GM18517 (cell line): ENCODE results near the gene PTPRN2.
"Not testable (repeated sequence)": the region's sequence is repeated elsewhere in the genome, so short reads cannot be mapped to it uniquely, and the experiment has no call there.

Experiments
- ATAC-seq: cut with Tn5 transposase; IDR thresholded peaks from one replicate; pipeline ENCODE4 v1.9.1; 2021; ENCODE audit warnings: mild to moderate bottlenecking, moderate library complexity; ENCODE audit not compliant: unreplicated experiment

Gene PTPRN2

DNA sequence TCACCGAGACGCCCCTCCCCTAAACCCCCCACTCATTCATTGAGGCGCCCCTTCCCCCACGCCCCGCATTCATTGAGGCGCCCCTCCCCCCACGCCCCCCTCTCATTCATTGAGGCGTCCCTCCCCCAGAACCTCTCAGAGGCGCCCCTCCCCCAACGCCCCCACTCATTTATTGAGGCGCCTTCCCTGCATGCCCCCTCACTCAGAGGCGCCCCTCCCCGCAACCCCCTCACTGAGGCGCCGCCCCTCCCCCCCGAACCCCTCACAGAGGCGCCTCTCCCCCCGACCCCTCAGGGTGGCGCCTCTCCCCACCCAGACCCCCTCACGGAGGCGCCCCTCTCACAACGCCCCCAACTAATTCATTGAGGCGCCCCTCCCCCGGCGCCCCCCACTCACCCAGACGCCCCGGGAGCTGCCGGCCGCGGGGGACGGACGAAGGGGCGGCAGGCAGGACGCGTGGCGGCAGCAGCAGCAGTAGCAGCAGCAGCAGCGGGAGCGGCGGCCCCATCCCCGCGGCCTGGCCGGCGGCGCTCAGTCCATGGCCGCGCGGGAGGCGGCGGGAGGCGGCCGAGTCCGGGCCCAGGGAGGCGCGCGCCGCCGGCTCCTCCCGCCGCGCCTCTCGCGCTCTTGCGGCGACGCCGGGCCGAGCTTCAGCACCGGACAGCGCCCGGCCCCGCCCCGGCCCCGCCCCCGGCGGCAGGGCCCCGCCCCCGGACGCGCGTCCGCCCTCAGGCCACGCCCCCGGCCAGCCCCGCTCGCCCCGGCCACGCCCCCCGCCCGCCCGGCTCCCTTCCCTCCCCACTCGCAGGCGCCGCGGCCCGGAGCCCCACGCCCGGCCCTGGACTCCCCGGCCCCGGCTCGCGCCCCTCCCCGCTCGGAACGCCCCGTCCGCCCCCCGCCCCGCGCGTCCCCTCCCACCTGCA is at the start of gene PTPRN2:
Gene PTPRN2 (minus strand): TSS at position 662 of the 923 bp plus-strand sequence.
- no peak for ATAC-seq

DNA sequence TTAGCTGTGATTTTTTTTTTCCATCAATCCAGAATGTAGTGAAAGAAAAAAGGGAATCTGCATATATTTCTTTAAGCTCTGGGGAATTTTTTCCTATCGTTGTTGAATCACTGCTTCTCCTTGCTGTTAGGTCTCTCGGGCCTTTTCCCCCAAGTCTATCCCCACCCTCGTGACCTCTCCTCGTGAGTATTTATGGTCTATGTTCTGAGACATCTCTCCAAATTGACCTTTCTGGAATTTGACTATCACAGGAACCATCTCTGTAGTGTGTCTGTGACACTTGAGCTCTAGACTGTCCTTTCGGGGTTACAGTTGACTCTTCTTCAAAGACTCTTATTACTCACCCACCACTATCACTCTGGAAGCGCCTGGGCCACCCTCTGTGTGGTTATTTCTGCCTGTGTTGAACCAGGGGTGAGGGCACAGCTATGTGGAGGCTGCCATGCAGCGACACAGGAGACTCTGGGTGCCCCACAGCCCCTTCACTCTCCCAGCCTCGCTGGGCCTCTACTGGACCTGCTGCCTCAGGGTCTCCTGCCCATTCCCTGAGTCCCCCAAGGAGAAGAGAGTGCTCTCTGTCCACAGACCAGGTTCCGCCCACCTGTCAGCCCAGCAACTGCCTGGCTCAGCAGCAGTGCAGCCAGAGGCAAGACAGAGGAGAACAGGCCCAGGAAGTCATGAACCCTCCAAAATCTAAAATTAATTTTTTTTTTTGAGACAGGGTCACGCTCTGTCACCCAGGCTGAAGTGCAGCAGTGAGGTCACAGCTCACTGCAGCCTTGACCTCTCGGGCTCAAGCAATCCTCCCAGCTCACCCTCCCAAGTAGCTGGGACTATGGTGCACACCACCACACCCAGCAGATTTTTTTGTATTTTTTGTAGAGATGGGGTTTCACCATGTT is 45.7 kb upstream of the PTPRN2 start:
- peak; percentile 72 for ATAC-seq

DNA sequence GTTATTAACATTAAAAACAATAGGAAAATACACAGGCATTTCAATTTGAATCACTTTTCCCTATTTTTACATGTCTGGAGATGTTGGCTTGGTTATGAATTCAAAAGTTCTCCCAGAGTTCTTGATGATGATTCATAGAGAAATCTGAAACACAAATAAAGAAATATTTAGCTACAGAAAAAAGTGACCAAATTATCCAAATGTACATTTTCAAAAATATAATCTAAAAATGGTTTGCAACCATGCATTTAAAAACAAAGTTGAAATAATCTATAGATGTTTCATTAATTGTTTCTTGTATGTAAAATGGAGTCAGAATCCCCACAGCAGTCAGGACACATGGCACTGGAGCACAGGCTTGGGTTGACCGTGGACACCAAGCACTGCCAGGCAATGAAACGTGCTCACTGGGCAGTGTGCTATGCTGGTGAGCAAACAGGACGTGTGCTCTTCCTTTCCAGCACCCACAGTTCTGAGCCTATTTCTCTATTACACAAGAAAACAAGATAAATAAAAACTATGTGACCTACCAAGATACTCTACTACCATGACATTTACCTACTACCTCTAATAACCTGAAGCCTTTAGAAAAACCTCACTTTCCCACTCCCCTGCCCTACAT is 44.1 kb upstream of the PTPRN2 start:
- no peak for ATAC-seq

DNA sequence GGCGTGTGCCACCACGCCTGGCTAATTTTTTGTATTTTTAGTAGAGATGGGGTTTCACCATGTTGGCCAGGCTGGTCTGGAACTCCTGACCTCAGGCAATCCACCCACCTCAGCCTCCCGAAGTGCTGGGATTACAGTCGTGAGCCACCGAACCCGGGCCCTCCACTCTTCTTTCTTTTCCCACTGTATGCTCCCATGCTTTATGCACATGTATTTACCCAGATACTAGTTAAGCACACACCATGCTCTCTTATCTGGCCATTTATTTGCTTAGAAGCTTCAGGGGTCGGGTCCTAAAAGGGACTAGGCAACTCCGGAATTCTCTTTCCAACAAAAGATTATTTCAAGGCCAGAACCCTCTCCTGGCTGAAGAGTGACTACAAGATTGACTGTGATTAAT is 38.7 kb upstream of the PTPRN2 start:
- not testable (repeated sequence) for ATAC-seq

DNA sequence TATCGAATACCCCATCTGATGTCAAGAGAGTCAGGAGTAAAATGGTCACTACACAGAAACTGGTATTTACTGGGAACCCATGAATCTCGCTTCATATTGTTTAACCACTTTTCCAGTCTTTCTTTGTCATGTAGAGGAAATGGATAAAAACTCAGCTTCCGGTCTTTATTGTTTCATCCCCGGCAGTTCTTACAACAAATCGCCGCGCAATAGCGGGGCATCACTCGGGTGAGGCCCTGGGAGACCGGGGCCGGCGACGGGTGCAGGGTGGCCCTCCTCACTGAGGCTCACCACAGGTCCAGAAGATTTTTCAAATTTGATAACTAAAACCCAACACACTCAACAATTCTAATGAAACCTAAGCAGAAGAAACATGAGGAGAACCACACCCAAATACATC is 35.6 kb upstream of the PTPRN2 start:
- ATAC-seq = no peak

DNA sequence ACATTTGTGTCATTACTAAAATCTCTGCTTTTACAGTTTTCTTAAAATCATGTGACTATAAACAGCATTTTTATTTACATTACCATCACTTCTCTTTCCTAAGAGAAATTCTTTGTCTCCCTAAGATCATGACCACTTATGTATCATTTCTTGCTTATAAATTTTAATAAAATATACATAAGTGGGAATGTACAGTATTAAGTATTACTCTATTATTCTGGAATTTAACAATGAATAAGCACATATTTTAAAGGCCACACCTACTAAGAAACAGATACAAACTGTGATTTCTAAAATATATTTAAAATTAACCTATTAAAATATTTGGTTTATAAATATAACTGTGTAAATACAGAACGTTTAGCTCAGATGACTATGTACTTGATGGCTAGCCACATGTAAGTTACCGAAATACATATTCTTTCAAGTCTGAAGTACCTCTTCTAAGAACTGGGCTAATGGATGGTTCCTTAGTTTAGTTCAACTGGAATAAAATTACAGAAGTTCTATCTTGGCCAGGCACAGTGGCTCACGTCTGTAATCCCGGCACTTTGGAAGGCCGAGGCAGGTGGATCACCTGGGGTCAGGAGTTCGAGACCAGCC is 33.3 kb upstream of the PTPRN2 start:
- no peak for ATAC-seq

DNA sequence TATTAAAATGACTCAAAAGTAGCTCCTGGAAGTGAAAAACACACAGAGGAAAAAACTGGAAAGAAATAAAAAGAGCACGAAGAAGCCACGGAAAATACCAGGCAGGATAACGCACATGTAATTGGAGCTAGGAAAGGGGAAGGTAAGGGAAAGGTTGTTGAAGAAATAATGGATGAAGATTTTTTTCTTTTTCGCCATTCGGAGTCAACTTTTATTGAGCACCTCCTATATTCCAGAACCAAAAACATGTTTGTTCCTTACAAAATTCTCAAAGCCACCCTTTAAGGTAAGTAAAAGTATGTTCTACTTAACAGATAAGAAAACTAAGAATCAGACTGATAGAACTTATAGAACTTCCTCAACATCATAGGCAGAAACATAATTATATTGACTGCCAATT is 32.8 kb upstream of the PTPRN2 start:
- ATAC-seq = no peak

DNA sequence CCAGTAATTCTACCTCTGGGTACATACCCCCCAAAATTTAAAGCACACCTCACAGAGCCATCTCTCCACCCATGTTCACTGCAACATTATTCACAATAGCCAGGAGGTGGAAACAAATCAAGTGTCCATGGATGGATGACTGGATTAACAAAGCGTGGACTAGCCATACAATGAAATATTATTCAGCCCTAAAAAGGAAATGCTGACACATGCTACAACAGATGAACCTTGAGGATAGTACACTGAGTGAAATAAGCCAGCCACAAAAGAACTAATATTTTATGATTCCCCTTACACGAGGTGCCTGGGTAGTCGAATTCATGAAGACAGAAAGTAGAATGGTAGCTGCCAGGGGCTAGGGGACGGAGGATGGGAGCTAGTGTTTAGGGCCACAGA is 31.1 kb upstream of the PTPRN2 start:
- ATAC-seq = no peak

DNA sequence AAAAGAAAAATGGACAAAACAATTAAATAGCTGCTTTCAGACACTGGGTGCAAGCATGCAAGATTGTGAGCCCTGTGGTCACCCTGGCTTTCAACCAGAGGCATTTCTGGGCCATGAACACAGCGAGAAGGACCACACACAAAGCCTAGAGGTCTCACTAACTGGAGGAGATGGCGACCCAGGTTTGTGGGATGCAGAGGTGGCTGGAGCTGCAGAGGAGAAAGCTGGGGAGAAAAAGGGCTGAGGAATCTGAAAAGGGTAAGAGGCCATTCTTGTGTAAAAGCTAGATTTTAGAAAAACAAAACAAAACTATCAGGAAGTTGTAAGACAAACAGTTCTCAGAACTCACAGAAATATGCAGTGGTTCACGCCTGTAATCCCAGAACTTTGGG is 30.1 kb upstream of the PTPRN2 start:
- no peak for ATAC-seq

DNA sequence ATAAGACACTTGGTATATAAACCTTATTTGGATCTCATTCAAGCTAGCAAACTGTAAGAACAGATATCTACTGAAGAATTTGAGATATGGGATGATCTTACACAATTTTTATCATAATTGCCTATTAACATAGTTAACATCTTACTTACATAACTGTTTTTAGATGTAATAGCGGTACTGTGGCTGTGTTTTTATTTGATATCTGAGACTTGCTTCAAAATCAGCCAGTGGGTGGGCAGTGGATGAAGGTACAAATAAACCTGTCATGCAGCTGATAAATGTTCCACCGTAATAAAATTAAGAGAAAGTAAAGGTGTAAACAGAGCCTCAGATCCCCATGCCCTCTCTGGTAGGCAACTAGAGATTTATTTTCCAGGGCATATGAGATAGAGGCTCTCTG is 28.4 kb upstream of the PTPRN2 start:
- no peak for ATAC-seq

DNA sequence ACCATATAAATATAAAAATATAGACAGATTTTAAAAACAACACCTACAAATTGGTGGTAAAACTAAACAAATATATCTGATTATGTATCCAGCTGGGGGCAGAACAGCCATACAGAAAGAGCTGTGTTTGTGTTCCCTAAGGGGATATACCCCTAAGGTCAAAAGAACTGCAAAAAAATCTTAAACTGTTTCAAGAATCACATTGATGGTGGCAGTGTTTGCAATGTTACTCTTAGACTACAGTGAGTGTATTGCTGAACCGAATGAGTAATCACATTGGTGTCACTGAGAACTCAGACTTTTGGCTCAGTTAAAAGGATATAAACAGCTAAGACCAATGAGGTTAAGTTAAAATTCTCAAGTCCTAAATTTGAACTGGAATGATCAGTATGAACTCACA is 27.1 kb upstream of the PTPRN2 start:
- ATAC-seq = no peak

DNA sequence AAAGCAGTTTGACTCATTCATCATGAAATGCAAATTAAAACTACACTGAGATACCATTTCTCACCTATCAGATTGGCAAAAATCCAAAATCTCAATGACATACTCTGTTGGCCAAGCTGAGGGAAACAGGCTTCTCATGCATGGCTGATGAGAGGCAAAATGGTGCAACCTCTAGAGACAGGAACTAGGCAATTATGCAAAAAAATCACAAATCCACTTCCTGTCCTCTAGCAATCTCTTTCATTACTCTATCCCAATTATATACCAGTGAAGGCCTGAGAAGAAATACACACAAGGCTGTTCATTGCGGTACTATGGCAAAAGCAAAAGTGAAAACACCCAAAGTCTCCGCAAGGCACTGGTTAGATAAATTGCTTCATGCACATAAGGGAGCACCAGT is 25.9 kb upstream of the PTPRN2 start:
- peak; percentile 82 for ATAC-seq

DNA sequence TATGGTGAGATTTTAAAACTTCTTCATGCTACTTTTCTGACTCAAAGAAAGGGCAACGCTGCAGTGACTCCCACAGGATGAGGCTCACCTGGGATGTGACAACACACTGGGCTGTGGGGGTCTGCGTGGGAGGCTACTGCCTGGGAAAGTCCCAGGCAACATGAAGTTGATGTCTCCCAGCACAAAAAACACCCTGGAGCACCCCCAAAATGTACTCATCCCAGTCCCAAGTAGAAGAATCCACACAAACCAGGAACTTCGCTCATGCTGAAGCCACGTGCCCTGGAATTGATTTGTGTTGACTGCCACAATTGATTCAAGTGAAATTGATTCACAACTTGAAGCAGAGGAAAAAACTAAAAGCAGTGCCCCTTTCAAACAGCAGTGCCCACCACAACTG is 24.9 kb upstream of the PTPRN2 start:
- no peak for ATAC-seq

DNA sequence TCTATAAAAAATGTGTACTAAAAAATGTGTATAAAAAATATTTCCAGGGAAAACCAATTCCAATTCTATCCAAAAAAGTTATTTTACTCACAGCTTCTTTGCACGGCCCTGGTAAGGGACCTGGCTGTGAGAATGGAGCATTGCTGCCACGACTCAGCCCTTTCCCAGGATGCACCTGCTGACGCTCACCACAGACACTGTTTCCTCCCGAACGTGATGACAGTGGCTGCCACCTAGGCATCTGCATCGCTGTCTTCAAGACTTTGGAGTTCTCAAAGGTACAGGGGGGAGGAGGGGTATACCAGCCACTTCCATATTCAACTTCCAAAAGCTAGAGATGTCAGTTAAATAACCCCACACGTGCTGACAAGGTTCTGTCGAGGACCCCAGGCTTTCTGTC is 23.9 kb upstream of the PTPRN2 start:
- no peak for ATAC-seq

DNA sequence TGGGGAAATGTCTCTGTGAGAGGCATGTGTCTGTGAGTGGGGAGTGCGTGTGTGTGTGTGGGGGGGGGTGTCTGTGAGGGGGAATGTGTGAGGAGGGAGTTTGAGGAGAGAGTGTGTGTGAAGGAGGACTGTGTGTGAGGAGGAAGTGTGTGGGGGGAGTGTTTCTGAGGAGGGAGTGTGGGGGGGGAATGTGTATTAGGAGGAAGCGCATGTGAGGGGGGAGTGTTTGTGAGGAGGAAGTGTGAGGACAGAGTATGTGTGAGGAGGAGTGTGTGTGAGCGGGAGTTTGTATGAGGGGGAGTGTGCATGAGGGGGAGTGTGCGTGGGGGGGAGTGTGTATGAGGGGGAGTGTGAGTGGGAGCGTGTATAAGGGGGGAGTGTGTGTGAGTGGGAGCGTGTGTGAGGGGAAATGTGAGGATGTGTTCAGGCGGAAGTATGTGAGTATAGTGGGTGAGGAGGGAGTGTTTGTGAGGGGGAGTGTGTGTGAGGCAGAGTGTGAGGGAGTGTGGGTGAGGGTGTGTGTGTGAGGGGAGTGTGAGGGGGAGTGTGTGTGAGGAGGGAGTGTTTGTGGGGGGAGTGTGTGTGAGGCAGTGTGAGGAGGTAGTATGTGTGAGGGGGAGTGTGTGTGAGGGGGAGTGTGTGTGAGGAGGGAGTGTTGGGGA is 21.8 kb upstream of the PTPRN2 start:
- ATAC-seq = no peak

DNA sequence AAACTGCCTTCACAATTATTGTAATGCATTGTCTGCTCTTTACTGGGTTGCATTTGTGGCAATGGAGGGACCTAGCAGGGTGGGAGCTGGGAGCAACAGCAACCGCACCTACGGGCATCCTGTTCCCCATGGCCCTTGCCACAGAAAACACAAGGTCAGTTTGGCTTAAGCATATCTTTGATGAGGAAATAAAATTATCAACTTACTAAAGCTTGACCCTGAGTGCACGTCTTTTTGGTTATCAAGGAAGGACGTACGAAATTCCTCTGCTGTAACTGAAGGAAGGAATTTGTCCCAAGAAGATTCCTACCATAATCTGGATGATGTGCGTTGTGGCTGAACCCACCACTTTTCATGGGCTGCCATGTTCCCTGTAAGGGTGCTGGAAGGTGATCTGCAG is 19.9 kb upstream of the PTPRN2 start:
- no peak for ATAC-seq

DNA sequence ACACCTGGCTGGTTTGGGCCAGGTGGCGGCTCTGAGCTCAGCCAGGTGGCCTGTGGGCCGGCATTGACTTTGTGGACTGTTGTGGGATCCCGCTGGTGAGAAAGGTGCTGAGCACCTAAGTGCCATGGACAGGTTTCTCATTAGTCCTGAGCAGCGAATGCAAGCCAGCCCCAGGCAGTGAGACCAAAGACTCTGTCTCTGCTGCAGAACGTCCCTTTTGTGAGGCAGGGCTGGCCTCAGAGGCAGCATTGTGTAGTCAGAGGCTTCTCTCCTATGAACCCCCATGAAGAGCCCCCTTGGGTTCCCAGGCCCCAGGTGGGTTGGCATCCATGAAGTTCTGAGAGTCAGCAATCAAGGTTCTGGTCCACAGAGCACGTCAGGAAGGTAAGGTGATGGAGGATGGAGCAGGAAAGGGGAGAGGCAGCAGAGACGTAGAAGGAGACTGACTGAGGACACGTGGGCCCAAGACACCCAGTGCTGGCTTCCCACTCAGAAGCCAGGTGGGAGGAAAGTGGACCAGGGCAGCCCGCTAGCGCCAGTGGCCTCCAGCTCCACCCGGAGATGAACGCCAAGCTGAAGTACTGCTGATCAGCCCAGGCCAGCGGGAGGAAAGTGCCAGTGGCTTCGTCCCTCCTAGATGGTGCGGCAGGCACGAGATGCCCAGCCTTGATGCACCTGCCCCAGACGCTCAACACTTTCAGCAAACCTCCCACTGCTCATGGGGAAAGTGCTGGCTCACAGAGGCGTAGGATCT is 19.2 kb upstream of the PTPRN2 start:
- no peak for ATAC-seq

DNA sequence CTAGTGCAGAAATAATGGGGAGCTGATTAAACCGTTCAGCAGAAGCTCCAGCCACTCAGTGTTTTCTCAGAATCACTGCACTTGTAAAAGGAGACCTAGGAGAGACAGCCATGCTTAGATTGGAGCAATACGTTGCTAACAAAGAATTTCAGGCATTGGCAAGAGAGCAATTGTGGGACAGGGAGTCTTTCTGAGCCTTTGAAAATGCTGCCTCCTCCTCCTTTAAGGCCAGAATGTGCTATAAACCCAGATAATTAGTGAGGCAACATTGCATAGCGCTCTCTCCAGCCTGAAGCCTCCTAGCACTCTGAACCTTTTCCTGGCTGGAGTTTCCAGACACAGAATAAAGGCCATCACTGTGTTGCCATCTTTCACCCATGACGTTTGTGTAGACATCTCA is 18.5 kb upstream of the PTPRN2 start:
- no peak for ATAC-seq

DNA sequence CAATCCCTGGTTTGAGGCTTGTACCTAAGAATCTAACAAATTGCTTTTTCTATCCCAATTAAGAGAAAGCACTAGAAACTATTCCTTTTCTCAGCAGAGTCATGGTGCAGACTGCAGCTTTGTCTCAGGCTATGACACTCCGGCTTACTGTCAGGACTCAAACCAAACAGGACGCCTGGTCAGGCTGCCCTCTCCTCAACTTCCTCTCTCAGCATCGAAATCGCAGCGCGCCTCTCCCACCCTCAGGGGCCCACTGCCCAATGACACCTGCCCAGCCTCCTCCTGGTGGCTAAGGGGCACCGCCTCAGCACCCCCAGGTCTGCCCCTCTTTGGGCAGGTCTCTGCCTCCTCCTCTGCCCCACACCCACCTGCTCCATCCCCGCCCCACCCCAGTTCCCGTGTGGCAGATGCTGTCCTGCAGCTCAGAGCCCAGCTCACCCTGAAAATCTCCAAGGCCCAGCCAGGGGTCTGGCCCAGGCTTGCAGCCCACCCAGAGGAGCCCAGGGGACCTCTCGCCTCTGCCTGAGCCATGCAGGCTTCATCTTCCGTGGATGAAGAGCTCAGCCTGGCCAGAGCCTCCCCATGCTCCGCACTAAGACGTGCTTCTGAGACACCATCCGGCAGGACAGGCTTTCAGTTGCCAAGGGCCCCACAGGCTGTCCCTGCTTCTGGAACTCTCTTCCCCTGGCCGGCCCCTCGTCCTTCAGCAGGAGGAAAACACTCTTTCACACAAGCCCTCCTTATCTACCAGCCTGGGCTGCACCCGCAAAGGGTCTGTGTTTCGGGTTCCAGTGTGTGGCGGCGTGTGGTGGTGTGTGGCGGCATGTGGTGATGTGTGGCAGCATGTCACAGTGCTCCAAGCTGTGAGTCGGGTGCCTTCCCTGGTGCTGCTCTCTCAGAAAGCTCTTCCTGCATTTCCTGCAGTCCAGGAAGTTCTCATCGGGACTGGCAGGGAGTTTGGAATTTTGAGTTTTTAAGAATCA is 16.4 kb upstream of the PTPRN2 start:
- no peak for ATAC-seq
